GM19238 (cell line): Measurements from ENCODE around the gene CCDC7.
"Not testable (repeated sequence)": the region's sequence is repeated elsewhere in the genome, so short reads cannot be mapped to it uniquely, and the experiment has no call there.

Experiments used
- DNase-seq: peaks from one replicate; pipeline ENCODE4 v3.0.0; 2011; ENCODE audit warnings: low spot score; ENCODE audit not compliant: insufficient read length

Gene CCDC7

GRCh38 chr10:32548208-32548607 lies 102.3 kb downstream of the CCDC7 start:
- DNase-seq = no peak

- DNase-seq = no peak
These were observed 110.9 kb downstream of the CCDC7 start for GRCh38 chr10:32556783-32557395.

- DNase-seq = not testable (repeated sequence)
These were observed 116.8 kb downstream of the CCDC7 start for GRCh38 chr10:32562695-32563094.

DNA sequence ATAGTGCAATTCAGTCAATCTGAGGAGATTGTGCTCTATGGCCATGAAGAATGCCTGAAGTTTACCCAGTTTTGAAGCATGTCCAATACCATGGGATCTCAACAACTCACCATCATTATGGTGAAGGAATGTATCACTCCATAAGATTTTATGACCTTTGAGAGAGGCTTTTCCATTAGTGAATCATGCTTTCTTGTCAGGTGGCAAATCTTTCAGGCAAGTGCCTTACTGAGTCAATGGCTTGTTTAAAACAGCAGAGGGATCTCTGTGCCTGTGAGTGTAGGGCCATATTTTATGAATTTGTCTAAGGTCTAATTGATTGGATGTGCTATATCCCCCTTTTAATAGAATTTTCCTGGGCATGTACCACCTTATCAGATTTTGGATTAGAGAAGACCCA lies 131.5 kb downstream of the CCDC7 start:
- no peak for DNase-seq

DNA sequence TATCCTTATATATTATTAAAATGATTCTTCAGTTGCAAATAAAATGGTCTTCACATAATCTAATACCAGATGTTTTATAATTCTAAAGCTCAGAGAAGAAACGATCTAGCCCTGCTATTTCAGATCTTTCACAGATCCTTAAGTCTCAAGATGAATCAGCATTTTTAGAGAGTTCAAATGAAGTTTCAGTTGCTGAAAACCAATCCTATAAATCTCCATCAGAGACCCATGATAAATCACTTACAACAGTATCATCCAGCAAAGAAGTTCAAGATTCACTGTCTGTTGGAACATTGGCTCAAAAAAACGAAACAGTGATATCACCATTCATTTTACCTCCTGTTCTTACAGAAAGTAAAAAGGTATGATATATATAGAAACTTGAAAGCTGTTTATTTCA lies 137.0 kb downstream of the CCDC7 start:
- no peak for DNase-seq

GRCh38 chr10:32598022-32598421 lies 152.1 kb downstream of the CCDC7 start:
- DNase-seq = not testable (repeated sequence)

- no peak for DNase-seq
These were observed 154.4 kb downstream of the CCDC7 start for GRCh38 chr10:32600317-32600716.

DNA sequence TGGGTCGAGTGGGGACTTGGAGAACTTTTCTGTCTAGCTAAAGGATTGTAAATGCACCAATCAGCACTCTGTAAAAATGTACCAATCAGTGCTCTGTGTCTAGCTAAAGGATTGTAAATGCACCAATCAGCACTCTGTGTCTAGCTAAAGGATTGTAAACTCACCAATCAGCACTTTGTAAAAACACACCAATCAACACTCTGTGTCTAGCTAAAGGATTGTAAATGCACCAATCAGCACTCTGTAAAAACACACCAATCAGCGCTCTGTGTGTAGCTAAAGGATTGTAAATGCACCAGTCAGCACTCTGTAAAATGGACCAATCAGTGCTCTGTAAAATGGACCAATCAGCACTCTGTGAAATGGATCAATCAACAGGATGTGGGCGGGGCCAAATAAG lies 155.6 kb downstream of the CCDC7 start:
- not testable (repeated sequence) for DNase-seq

- no peak for DNase-seq
These were observed 159.8 kb downstream of the CCDC7 start for GRCh38 chr10:32605787-32606186.

GRCh38 chr10:32610543-32610942 lies 164.6 kb downstream of the CCDC7 start:
- not testable (repeated sequence) for DNase-seq

DNA sequence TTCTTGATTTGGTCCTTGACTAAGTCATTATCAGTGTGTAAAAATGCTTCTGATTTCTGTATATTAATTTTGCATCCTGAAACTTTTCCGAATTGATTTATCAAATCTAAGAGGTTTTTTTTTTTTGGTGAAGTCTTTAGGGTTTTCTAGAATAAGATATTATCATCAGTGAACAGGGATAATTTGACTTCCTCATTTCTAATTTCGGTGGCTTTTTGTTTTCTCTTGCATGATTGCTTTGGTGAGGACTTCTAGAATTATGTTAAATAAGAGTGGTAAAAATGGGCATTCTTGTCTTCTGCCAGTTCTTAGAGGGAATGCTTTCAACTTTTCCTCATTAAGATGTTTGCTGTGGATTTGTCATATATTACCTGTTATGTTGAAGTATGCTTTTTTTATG lies 170.5 kb downstream of the CCDC7 start:
- DNase-seq = no peak

DNA sequence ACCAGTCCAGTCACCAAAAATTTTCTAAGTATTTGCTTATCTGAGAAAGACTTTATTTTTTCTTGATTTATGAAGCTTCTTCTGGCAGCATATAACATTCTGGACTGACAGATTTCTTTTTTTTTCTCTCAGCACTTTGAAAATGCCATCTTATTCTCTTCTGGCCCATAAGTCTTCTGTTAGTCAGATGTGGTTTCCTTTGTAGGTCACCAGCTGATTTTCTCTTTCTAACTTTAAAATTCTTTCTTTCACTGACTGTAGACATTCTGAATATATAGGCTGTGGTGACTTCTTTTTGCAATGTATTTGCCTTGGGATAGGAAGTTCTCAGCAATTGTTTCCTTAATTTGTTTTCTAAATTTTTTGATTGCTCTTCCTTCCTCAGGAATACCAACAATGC lies 172.5 kb downstream of the CCDC7 start:
- no peak for DNase-seq

GRCh38 chr10:32621969-32622368 lies 176.0 kb downstream of the CCDC7 start:
- DNase-seq = no peak

- DNase-seq = no peak
These were observed 176.5 kb downstream of the CCDC7 start for GRCh38 chr10:32622409-32622808.

- DNase-seq = no peak
These were observed 181.2 kb downstream of the CCDC7 start for GRCh38 chr10:32627183-32627582.

- no peak for DNase-seq
These were observed 184.0 kb downstream of the CCDC7 start for GRCh38 chr10:32629910-32630309.

DNA sequence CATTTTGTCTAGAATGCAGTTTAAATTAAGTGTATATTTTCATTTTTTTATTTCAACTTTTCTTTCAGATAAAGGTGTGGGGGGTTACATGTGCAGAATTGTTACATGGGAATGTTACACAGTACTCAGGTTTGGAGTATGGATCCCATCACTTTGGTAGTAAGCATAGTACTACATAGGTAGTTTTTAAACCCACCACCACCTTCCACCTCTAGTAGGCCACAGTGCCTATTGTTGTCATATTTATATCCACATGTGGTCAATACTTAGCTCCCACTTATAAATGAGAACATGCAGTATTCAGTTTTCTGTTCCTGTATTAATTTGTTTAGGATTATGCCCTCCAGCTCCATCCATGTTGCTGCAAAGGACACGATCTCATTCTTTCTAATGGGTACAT lies 200.6 kb downstream of the CCDC7 start:
- DNase-seq = no peak

GRCh38 chr10:32650246-32650655 lies 204.3 kb downstream of the CCDC7 start:
- no peak for DNase-seq

- DNase-seq = not testable (repeated sequence)
These were observed 211.5 kb downstream of the CCDC7 start for GRCh38 chr10:32657430-32657829.

- DNase-seq = no peak
These were observed 215.4 kb downstream of the CCDC7 start for GRCh38 chr10:32661346-32661745.

GRCh38 chr10:32680803-32681557 lies 235.0 kb downstream of the CCDC7 start:
- DNase-seq = no peak

GRCh38 chr10:32684291-32684690 lies 238.4 kb downstream of the CCDC7 start:
- DNase-seq = no peak

- DNase-seq = no peak
These were observed 241.2 kb downstream of the CCDC7 start for GRCh38 chr10:32687116-32687515.
